Heart right ventricle (tissue), 16 donors: Measurements from ENCODE around the gene EFCAB9. TPM values are rescaled to one million over a fixed set of nuclear protein-coding genes. Genes with fewer than 3 reads are reported as not detected.
A peak's percentile ranks its signal among the peaks of the same experiment; 100 is the strongest.
"Not testable (repeated sequence)": the region's sequence is repeated elsewhere in the genome, so short reads cannot be mapped to it uniquely, and the experiment has no call there.

ENCODE experiments used
- ATAC-seq, 8 donors: fragments of 200-7000 bp; cut with Tn5 transposase; one replicate each; pipeline ENCODE4 v1.9.1; 2020; ENCODE audit warnings: mild to moderate bottlenecking in 8 of 8, moderate library complexity in 8 of 8, moderate number of reproducible peaks in 1 of 8
- DNase-seq, 2 donors: peaks; one replicate each; pipeline ENCODE4 v3.0.0-alpha.2; 2020
- H3K27ac ChIP-seq, 10 donors: fragments of 200-600 bp; sonication (generic) in 2 of 10; one replicate each; pipeline versions ENCODE4 v1.5.0 to v1.8.0; 2020 to 2022; ENCODE audit warnings: mild to moderate bottlenecking in 3 of 10
- H3K27me3 ChIP-seq, 7 donors: fragments of 200-600 bp; one replicate each; pipeline ENCODE4 v1.8.0; 2021 to 2022; ENCODE audit warnings: mild to moderate bottlenecking in 2 of 7
- H3K36me3 ChIP-seq, 9 donors: fragments of 200-600 bp; sonication (generic) in 1 of 9; one replicate each; pipeline versions ENCODE4 v1.5.0 to v1.8.0; 2020 to 2022; ENCODE audit warnings: mild to moderate bottlenecking in 2 of 9
- H3K4me1 ChIP-seq, 9 donors: fragments of 200-600 bp; sonication (generic) in 1 of 9; one replicate each; pipeline versions ENCODE4 v1.5.0 to v1.8.0; 2020 to 2022; ENCODE audit warnings: mild to moderate bottlenecking in 4 of 9
- H3K4me3 ChIP-seq, 10 donors: fragments of 200-600 bp; sonication (generic) in 2 of 10; one replicate each; pipeline versions ENCODE4 v1.5.0 to v1.8.0; 2020 to 2022; ENCODE audit warnings: mild to moderate bottlenecking in 7 of 10, moderate library complexity in 2 of 10
- H3K9me3 ChIP-seq, 11 donors: fragments of 200-600 bp in 10 of 11; sonication (generic) in 2 of 11; one replicate each; pipeline versions ENCODE4 v1.5.0 to v1.8.0; 2013 to 2022; ENCODE audit warnings: mild to moderate bottlenecking in 2 of 11, control low read depth in 1 of 11, moderate library complexity in 1 of 11
- CTCF ChIP-seq, 9 donors: fragments of 200-600 bp; sonication (generic) in 2 of 9; IDR thresholded peaks; one replicate each; pipeline versions ENCODE4 v1.5.0 to v1.8.0; 2021 to 2022; ENCODE audit warnings: antibody characterized with exemption in 9 of 9, mild to moderate bottlenecking in 5 of 9, moderate library complexity in 1 of 9
- WGBS, 2 donors: extraction: QIAGEN DNeasy Blood & Tissue Kit; methylation state at CpG; one replicate each; pipeline ENCODE4 v1.1.7; 2013; ENCODE audit warnings: inconsistent platforms in 1 of 2; 5-methylcytosine and 5-hydroxymethylcytosine counted together
- intact Hi-C, 10 donors: fragments of 100-400 bp; cut with DNase I; formaldehyde crosslinking; loops; one replicate each; pipeline versions ENCODE4 v1.11.1 to v1.14.2; 2022
- polyA plus RNA-seq, 2 donors: library from polyadenylated mRNA; stranded (reverse); fragments of 200-250 nt; gene quantifications; one replicate each; pipeline ENCODE4 v1.2.3, GENCODE V29; 2013
- total RNA-seq, 10 donors: library from RNA; stranded (reverse); fragmentation: NEBNext Ultra II Directional in 3 of 10; extraction: Animal tissue kit (Norgen Biotek cat#: 25700) in 3 of 10; gene quantifications; one replicate each; pipeline versions ENCODE4 v1.2.1 to v1.2.4, GENCODE V29; 2021 to 2023
- donor health status: Arrhythmogenic right ventricular cardiomyopathy.
- donor health status: ischemic (EF 13 %, LVEDD 7.1; RV severe dilation, severe dysfunction).
- donor health status: healthy with polysubstance abuse.
- donor health status: DM: no; HTN: yes; CAD: no.
- donor health status: DM: no; HTN: no; CAD: no.
- donor health status: ischemic (EF 25% LVEDD 6.9; RV normal size, moderate dysfunction).
- donor health status: ischemic (EF 25% LVEDD 5.7; RV mildly dilated, moderate dysfunction).
- donor health status: healthy.
- donor health status: DM: yes; HTN: yes; CAD: no.
- donor health status: Ischemic cardiomyopathy.
- donor health status: ischemic (EF 35%, LVEDD 5.7; RV mildly dilated, moderate dysfunction).
- donor health status: nonischemic (EF 11% LVEDD 7.7; RV severe dilation, severe dysfunction).
- donor health status: DM: yes; HTN: yes; CAD: no.
- donor health status: PGD.
- donor health status: ischemic (EF 29% LVEDD 5.4; RV normal size, mild dysfunction).
- donor health status: nonischemic (EF 23%, LVEDD 6.1; RV moderate dilation, normal function).

The EFCAB9 gene
- total and polyA plus RNA-seq, 12 donors = not detected

GRCh38 chr5:172153695-172154094, 40.3 kb upstream of the EFCAB9 start:
- Histone ChIP-seq H3K9me3 (no peaks in the 10 kb centered on the region), H3K4me3 (no peak overlapping the region), H3K36me3 (peaks cover 0 to 73% (median 0%) of the 10 kb centered on the region in 9 donors), H3K4me1 (peaks cover 0 to 82% (median 46%) of the 10 kb centered on the region in 9 donors), H3K27ac (peak overlapping the region in 2 of 10 donors; percentile 24 to 83), H3K27me3 (no peaks in the 10 kb centered on the region)
- intact Hi-C loops = loop anchor here in 2 of 10 donors (5.0 kb wide), 1 partner anchor 36 kb away; no protein-coding TSS in a partner anchor
- no peak for DNase-seq
- no peak for TF ChIP-seq CTCF (IDR thresholded peaks at IDR 0.05)
- ATAC-seq = no peak
- 93 to 94% methylated on average over 3 of the region's 3 CpGs for WGBS, 2 donors

GRCh38 chr5:172155101-172155500, 38.9 kb upstream of the EFCAB9 start:
- H3K9me3 ChIP-seq, DNase-seq, intact Hi-C loops, ATAC-seq, H3K4me3 ChIP-seq, H3K27me3 ChIP-seq: not testable (repeated sequence)
- peaks cover 0 to 76% (median 0%) of the 10 kb centered on the region in 9 donors for H3K36me3 ChIP-seq
- H3K27ac ChIP-seq = peak overlapping the region in 1 of 10 donors; percentile 24
- peaks cover 0 to 71% (median 46%) of the 10 kb centered on the region in 9 donors for H3K4me1 ChIP-seq
- WGBS, 2 donors = 97 to 98% methylated on average over 9 of the region's 9 CpGs

- peaks cover 0 to 62% (median 34%) of the 10 kb centered on the region in 9 donors for H3K4me1 ChIP-seq
- intact Hi-C loops = loop anchor here in 1 of 10 donors (2.0 kb wide), 1 partner anchor 22 kb away; no protein-coding TSS in a partner anchor
- peak overlapping the region in 8 of 10 donors; percentile 24 to 80 (median 52) for H3K27ac ChIP-seq
- ATAC-seq = peak; percentile 71 to 96 (median 92)
- H3K9me3 ChIP-seq = no peaks in the 10 kb centered on the region
- no peak overlapping the region for H3K4me3 ChIP-seq
- 50 to 74% methylated on average over 13 of the region's 13 CpGs for WGBS, 2 donors
- peaks cover 0 to 71% (median 0%) of the 10 kb centered on the region in 9 donors for H3K36me3 ChIP-seq
- peak; percentile 68 to 87 for DNase-seq
- TF ChIP-seq CTCF (IDR thresholded peaks at IDR 0.05) = no peak
- H3K27me3 ChIP-seq = no peaks in the 10 kb centered on the region
Observed at GRCh38 chr5:172156541-172156994, 37.4 kb upstream of the EFCAB9 start.

- intact Hi-C loops = no loop called here
- TF ChIP-seq CTCF (IDR thresholded peaks at IDR 0.05) = no peak
- peaks cover 8 to 67% (median 50%) of the 10 kb centered on the region in 9 donors for H3K4me1 ChIP-seq
- H3K27ac ChIP-seq = no peak overlapping the region
- no peaks in the 10 kb centered on the region for H3K9me3 ChIP-seq
- peaks cover 0 to 47% (median 0%) of the 10 kb centered on the region in 9 donors for H3K36me3 ChIP-seq
- ATAC-seq = no peak
- DNase-seq = no peak
- 91 to 93% methylated on average over 8 of the region's 8 CpGs for WGBS, 2 donors
- no peak overlapping the region for H3K4me3 ChIP-seq
- H3K27me3 ChIP-seq = no peaks in the 10 kb centered on the region
Observed at GRCh38 chr5:172159016-172159415, 35.0 kb upstream of the EFCAB9 start.

GRCh38 chr5:172160506-172160905, 33.5 kb upstream of the EFCAB9 start:
- DNase-seq (no peak), ATAC-seq (no peak)
- H3K27ac ChIP-seq = no peak overlapping the region
- intact Hi-C loops = no loop called here
- no peak for TF ChIP-seq CTCF (IDR thresholded peaks at IDR 0.05)
- H3K4me3 ChIP-seq = no peak overlapping the region
- H3K4me1 ChIP-seq = peaks cover 21 to 68% (median 52%) of the 10 kb centered on the region in 9 donors
- WGBS, 2 donors = 74 to 76% methylated on average over 9 of the region's 9 CpGs
- no peaks in the 10 kb centered on the region for H3K27me3 ChIP-seq
- H3K36me3 ChIP-seq = peaks cover 0 to 38% (median 0%) of the 10 kb centered on the region in 9 donors
- H3K9me3 ChIP-seq = no peaks in the 10 kb centered on the region
